Mammary epithelial cell (primary cell): ENCODE measurements around the gene TVP23A.

ENCODE experiments used
- CTCF ChIP-seq, 2 donors: IDR thresholded peaks in 1 of 2; conservative IDR thresholded peaks in 1 of 2; 2 replicates each; pipeline ENCODE4 v1.5.1; 2011 to 2012; ENCODE audit warnings: inconsistent platforms in 2 of 2, low read length in 2 of 2, mild to moderate bottlenecking in 2 of 2, control low read depth in 1 of 2, low read depth in 1 of 2; ENCODE audit not compliant: insufficient read depth in 1 of 2; ENCODE audit errors: extremely low read depth in 1 of 2
- EZH2 ChIP-seq: IDR thresholded peaks from 2 replicates; pipeline ENCODE4 v1.6.1; 2012; ENCODE audit warnings: low read length, inconsistent platforms, borderline replicate concordance

GRCh38 chr16:10729104-10730048 lies 89.2 kb downstream of the TVP23A start:
- TF ChIP-seq EZH2 = no peak
- no peak for TF ChIP-seq CTCF (conservative IDR thresholded peaks at IDR 0.05 in 1 of 2, IDR thresholded peaks at IDR 0.05 in 1 of 2; ENCODE audit: extremely low read depth in 1 of 2, insufficient read depth in 1 of 2, low read depth in 1 of 2, low read length in 2 of 2)
